K562 (cell line): ENCODE data around the gene SATB2. TPM values are rescaled to one million over a fixed set of nuclear protein-coding genes. Genes with fewer than 3 reads are reported as not detected.

ENCODE experiments used
- ATAC-seq: fragments of 200-7000 bp; cut with Tn5 transposase; 3 replicates; pipeline ENCODE4 v1.9.1; 2020; ENCODE audit warnings: moderate library complexity
- BruUV-seq: library from RNA; stranded (reverse); fragments of 400-500 nt; replicated peaks from 2 replicates; lab custom pipeline; 2021; lab: Mats Ljungman, UMichigan
- CTCF ChIA-PET: fragments of 300-600 bp; formaldehyde crosslinking; extraction: SDS; loops from one replicate; lab custom pipeline; 2021; ENCODE audit warnings: low intra/inter-chr PET ratio; lab: Yijun Ruan, JAX
- POLR2A ChIA-PET: fragments of 300-600, 350-650 bp; sonication (Branson Sonifier 250); formaldehyde crosslinking; extraction: SDS; loops from one replicate; lab custom pipeline; 2021; ENCODE audit warnings: antibody characterized with exemption, inconsistent platforms; lab: Yijun Ruan, JAX
- DNase-seq, 4 experiments: peaks; one replicate each; pipeline versions ENCODE4 v3.0.0 to v3.0.0-alpha.2; 2011 to 2018; ENCODE audit warnings: low spot score in 3 of 4, mixed read lengths in 3 of 4; ENCODE audit errors: extremely low read depth in 1 of 4
- FAIRE-seq: peaks from 2 replicates; lab custom pipeline; 2011; peaks lifted over from hg19 to GRCh38; lab: Jason Lieb, UNC
- H2AFZ ChIP-seq: 2 replicates; pipeline ENCODE4 v1.6.0; 2011; ENCODE audit warnings: low read depth, low read length, control low read depth, inconsistent platforms
- H3K27ac ChIP-seq: fragments of 200-600 bp; 3 replicates; pipeline ENCODE4 v1.8.0; 2011; ENCODE audit warnings: low read depth, mild to moderate bottlenecking, control low read depth, inconsistent platforms, low read length, moderate library complexity, mixed read lengths; ENCODE audit errors: extremely low read depth
- H3K27me3 ChIP-seq, 2 experiments: fragments of 300-600 bp in 1 of 2; 2 replicates in 1 of 2; 3 replicates in 1 of 2; pipeline versions ENCODE4 v1.6.0 to v1.8.0; 2011; ENCODE audit warnings: inconsistent platforms in 2 of 2, low read length in 2 of 2, mild to moderate bottlenecking in 1 of 2, mixed read lengths in 1 of 2, moderate library complexity in 1 of 2; ENCODE audit not compliant: control insufficient read depth in 2 of 2, insufficient read depth in 2 of 2
- H3K36me3 ChIP-seq: fragments of 300-600 bp; 3 replicates; pipeline ENCODE4 v1.8.0; 2011; ENCODE audit warnings: mild to moderate bottlenecking, low read length, inconsistent platforms; ENCODE audit not compliant: control insufficient read depth, insufficient read depth
- H3K4me1 ChIP-seq, 2 experiments: fragments of 200-600 bp in 1 of 2; replicated peaks in 1 of 2; 2 replicates in 1 of 2; 3 replicates in 1 of 2; pipeline versions ENCODE4 v1.5.1 to v1.8.0; 2011; ENCODE audit warnings: inconsistent platforms in 2 of 2, low read length in 2 of 2, mild to moderate bottlenecking in 1 of 2, mixed read lengths in 1 of 2, moderate library complexity in 1 of 2; ENCODE audit not compliant: control insufficient read depth in 2 of 2, insufficient read depth in 2 of 2
- H3K4me2 ChIP-seq: 2 replicates; pipeline ENCODE4 v1.6.1; 2011; ENCODE audit warnings: low read length, control low read depth, inconsistent platforms, mixed read lengths; ENCODE audit not compliant: insufficient read depth
- H3K4me3 ChIP-seq: fragments of 200-600 bp; sonication (generic), shearing (Covaris generic); 2 replicates; pipeline ENCODE4 v1.5.1; 2016; ENCODE audit warnings: control low read depth, inconsistent platforms
- H3K79me2 ChIP-seq: fragments of 200-600 bp; 3 replicates; pipeline ENCODE4 v1.8.0; 2011; ENCODE audit warnings: low read length, inconsistent platforms; ENCODE audit not compliant: control insufficient read depth, insufficient read depth
- H3K9ac ChIP-seq, 2 experiments: 2 replicates each; pipeline versions ENCODE4 v1.6.0 to v1.6.1; 2011; ENCODE audit warnings: low read depth in 2 of 2, low read length in 2 of 2, control low read depth in 1 of 2, inconsistent platforms in 1 of 2, mild to moderate bottlenecking in 1 of 2, mixed read lengths in 1 of 2; ENCODE audit not compliant: insufficient read depth in 1 of 2
- H3K9me1 ChIP-seq: one replicate; pipeline ENCODE4 v1.6.0; 2011; ENCODE audit warnings: inconsistent platforms, mild to moderate bottlenecking, low read length, moderate library complexity; ENCODE audit not compliant: control insufficient read depth, insufficient read depth
- H3K9me3 ChIP-seq: replicated peaks from 2 replicates; pipeline ENCODE4 v1.5.1; 2011; ENCODE audit warnings: low read depth, low read length, inconsistent platforms; ENCODE audit not compliant: control insufficient read depth, insufficient read depth
- H4K20me1 ChIP-seq: replicated peaks from 2 replicates; pipeline ENCODE4 v1.6.1; 2011; ENCODE audit warnings: low read length, inconsistent platforms, mixed read lengths; ENCODE audit not compliant: control insufficient read depth, insufficient read depth
- C11orf30 ChIP-seq: fragments of 450-650 bp; IDR thresholded peaks from 2 replicates; pipeline ENCODE4 v1.6.1; 2016; ENCODE audit warnings: low read depth, mild to moderate bottlenecking
- EP400 ChIP-seq: fragments of 450-650 bp; IDR thresholded peaks from 2 replicates; pipeline ENCODE4 v1.6.1; 2017; ENCODE audit warnings: antibody characterized with exemption, mild to moderate bottlenecking, moderate library complexity
- ESRRA ChIP-seq: fragments of 450-650 bp; IDR thresholded peaks from 2 replicates; pipeline ENCODE4 v1.6.1; 2014; ENCODE audit warnings: low read depth, mild to moderate bottlenecking, moderate library complexity, borderline replicate concordance
- JUNB ChIP-seq: fragments of 450-650 bp; formaldehyde crosslinking; conservative IDR thresholded peaks from 2 replicates; pipeline ENCODE4 v1.4.0; 2020; ENCODE audit warnings: mild to moderate bottlenecking
- LEF1 ChIP-seq: fragments of 450-650 bp; IDR thresholded peaks from 2 replicates; pipeline ENCODE4 v1.6.1; 2016; ENCODE audit warnings: mild to moderate bottlenecking
- MAFF ChIP-seq: IDR thresholded peaks from 2 replicates; pipeline ENCODE4 v1.6.1; 2012; ENCODE audit warnings: low read length, improper control_type of control experiment
- MAFG ChIP-seq: fragments of 450-650 bp; conservative IDR thresholded peaks from 2 replicates; pipeline ENCODE4 v1.6.1; 2016; ENCODE audit warnings: missing genetic modification characterization, missing compliant biosample characterization
- MAFK ChIP-seq: IDR thresholded peaks from 2 replicates; pipeline ENCODE4 v1.6.1; 2011; ENCODE audit warnings: low read length, improper control_type of control experiment
- NFIC ChIP-seq: fragments of 450-650 bp; IDR thresholded peaks from 2 replicates; pipeline ENCODE4 v1.6.1; 2017; ENCODE audit warnings: mild to moderate bottlenecking, inconsistent platforms
- POLR2AphosphoS5 ChIP-seq: IDR thresholded peaks from 2 replicates; pipeline ENCODE4 v1.6.1; 2011; ENCODE audit warnings: mild to moderate bottlenecking, low read depth, low read length, moderate library complexity; ENCODE audit not compliant: control insufficient read depth, insufficient read depth
- SMARCA4 ChIP-seq: fragments of 450-650 bp; IDR thresholded peaks from 2 replicates; pipeline ENCODE4 v1.6.1; 2016
- TCF7L2 ChIP-seq: fragments of 150-350 bp; IDR thresholded peaks from 2 replicates; pipeline ENCODE4 v1.6.1; 2016; ENCODE audit warnings: low read depth, mild to moderate bottlenecking, low read length, moderate library complexity
- TGIF2 ChIP-seq: sonication (generic); formaldehyde crosslinking; IDR thresholded peaks from 2 replicates; pipeline ENCODE4 v1.8.1; 2022; ENCODE audit warnings: mild to moderate bottlenecking, missing genetic modification reagents, moderate library complexity
- THRAP3 ChIP-seq: fragments of 450-650 bp; IDR thresholded peaks from 2 replicates; pipeline ENCODE4 v1.6.1; 2016; ENCODE audit warnings: mild to moderate bottlenecking, inconsistent platforms, borderline replicate concordance
- TRIM24 ChIP-seq, 2 experiments: fragments of 450-650 bp; IDR thresholded peaks; 2 replicates each; pipeline ENCODE4 v1.6.1; 2016
- ZFP30 ChIP-seq: fragments of 250-450 bp; sonication (Bioruptor Pico); IDR thresholded peaks from 2 replicates; pipeline ENCODE4 v1.8.0; 2022; ENCODE audit warnings: moderate library complexity, mild to moderate bottlenecking, inconsistent platforms, borderline replicate concordance
- ZNF133 ChIP-seq: fragments of 250-450 bp; sonication (Bioruptor Pico); IDR thresholded peaks from 2 replicates; pipeline ENCODE4 v1.4.0; 2020; ENCODE audit warnings: mild to moderate bottlenecking
- ZNF316 ChIP-seq: fragments of 450-650 bp; IDR thresholded peaks from 2 replicates; pipeline ENCODE4 v1.6.1; 2016
- WGBS: fragments of 100-300 bp; shearing (Covaris generic); methylation state at CpG from one replicate; pipeline ENCODE4 v1.1.6; 2016; ENCODE audit warnings: low coverage, mixed read lengths; ENCODE audit not compliant: insufficient coverage; ENCODE audit errors: missing lambda C conversion rate; 5-methylcytosine and 5-hydroxymethylcytosine counted together
- in situ Hi-C: fragments of 300-500 bp; cut with MboI; formaldehyde crosslinking; loops from 4 replicates; pipeline ENCODE4 v1.15.0; 2018; ENCODE audit warnings: inconsistent platforms, mixed read lengths
- intact Hi-C: fragments of 100-400 bp; cut with micrococcal nuclease; formaldehyde crosslinking; loops from 2 replicates; pipeline ENCODE4 v1.14.2; 2022
- polyA plus RNA-seq, 8 experiments: library from polyadenylated mRNA; depleted of rRNA in 4 of 8; stranded (reverse) in 5 of 8; unstranded in 3 of 8; fragments of >200 nt; fragmentation: Nextera tagmentation in 2 of 8; fragmentation: Illumina TruSeq in 1 of 8; extraction: Ambion mirVana in 2 of 8; extraction: Trizol in 1 of 8; gene quantifications; 2 replicates each; pipeline versions ENCODE4 v1.2.1 to v1.2.3, GENCODE V29; 2011 to 2014; ENCODE audit warnings: inconsistent platforms in 1 of 8, missing spikeins in 1 of 8
- total RNA-seq, 7 experiments: library from RNA; depleted of rRNA in 6 of 7; stranded (reverse); fragments of >200 nt in 6 of 7; fragmentation: Illumina TruSeq in 2 of 7; extraction: Trizol in 2 of 7; gene quantifications; 2 replicates each; pipeline versions ENCODE4 v1.2.1 to v1.2.3, GENCODE V29; 2011 to 2021; ENCODE audit warnings: low replicate concordance in 1 of 7
- TF ChIP-seq, protein P1 (sequence below): fragments of 250-450 bp; sonication (Bioruptor Pico); IDR thresholded peaks from 2 replicates; pipeline ENCODE4 v1.5.0; 2021; ENCODE audit warnings: mild to moderate bottlenecking, borderline replicate concordance

Gene SATB2
- total and polyA plus RNA-seq, 9 of the 15 experiments (the other 6 are each of a cell fraction or from before 2014, with no cell fraction given), result 4.5 to 34.0 (median 15.1) TPM

DNA sequence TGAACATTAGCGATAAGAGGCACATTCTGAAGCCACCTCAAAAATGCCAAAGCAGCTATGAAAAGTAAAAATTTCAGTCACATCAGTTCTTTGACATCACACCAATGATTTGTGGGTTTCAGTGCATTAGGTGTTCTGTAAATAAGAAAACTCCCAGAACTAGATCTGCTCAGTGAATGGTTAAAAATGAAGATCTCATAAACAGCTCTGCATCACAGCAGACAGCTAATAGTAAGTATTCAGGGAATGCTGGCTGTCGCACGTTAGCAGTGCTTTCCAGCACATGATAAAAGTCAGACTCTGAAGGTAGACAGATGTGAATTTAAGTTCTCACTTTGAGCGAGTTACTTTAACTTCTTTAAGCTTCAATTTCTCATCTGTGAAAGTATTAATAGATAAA lies 154.9 kb downstream of the SATB2 start:
- BruUV-seq, result no TSS peak
- Histone ChIP-seq H3K36me3 (peaks cover 88% of the 10 kb centered on the region; the same call in 2 of the 3 replicates), H3K79me2 (no peaks in the 10 kb centered on the region), H3K4me3 (no peak overlapping the region), H3K27me3 (no peaks in the 10 kb centered on the region), H3K9ac (no peak overlapping the region), H3K9me3 (no peaks in the 10 kb centered on the region), H3K4me1 (no peaks in the 10 kb centered on the region), H4K20me1 (no peaks in the 10 kb centered on the region), H3K9me1 (no peaks in the 10 kb centered on the region), H2AFZ (no peak overlapping the region), H3K27ac (no peak overlapping the region), H3K4me2 (no peak overlapping the region)
- intact Hi-C loops (no loop called here), in situ Hi-C loops (no loop called here)
- POLR2A ChIA-PET, result no interaction called here
- DNase-seq (no peak), FAIRE-seq (no peak), ATAC-seq (no peak)
- CTCF ChIA-PET, result no interaction called here
- TF ChIP-seq ZFP30, result no peak
- 93% methylated on average over 4 of the region's 4 CpGs for WGBS

DNA sequence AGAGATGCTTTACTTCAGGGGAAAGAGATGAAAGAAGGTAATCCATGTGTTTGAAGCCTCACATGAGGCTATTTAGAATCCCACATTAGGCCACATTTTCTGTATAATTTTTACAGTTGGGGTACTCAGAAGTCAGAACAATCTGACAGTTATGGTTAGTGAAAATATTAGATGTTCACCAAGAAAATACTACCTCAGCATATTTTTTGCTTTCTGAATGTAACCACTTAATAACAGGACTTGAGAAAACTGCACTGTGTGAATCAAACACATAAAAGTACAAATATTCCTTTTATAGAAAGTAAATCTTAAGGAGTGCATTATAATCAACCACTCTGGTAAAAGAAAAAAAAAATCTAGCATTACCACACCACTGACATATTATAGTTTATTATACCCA lies 169.3 kb downstream of the SATB2 start:
- H3K36me3 ChIP-seq, result peaks cover 10% of the 10 kb centered on the region; the same call in 2 of the 3 replicates
- H3K4me1 ChIP-seq, result no peaks in the 10 kb centered on the region
- no peaks in the 10 kb centered on the region for H3K9me3 ChIP-seq
- BruUV-seq, result no TSS peak
- H3K79me2 ChIP-seq, result peaks cover 5% of the 10 kb centered on the region; the same call in 2 of the 3 replicates
- in situ Hi-C loops, result no loop called here
- intact Hi-C loops, result no loop called here
- CTCF ChIA-PET, result no interaction called here
- no peak overlapping the region for H3K4me3 ChIP-seq
- no peak overlapping the region for H2AFZ ChIP-seq
- no peaks in the 10 kb centered on the region for H3K9me1 ChIP-seq
- no peaks in the 10 kb centered on the region for H3K27me3 ChIP-seq
- H4K20me1 ChIP-seq, result no peaks in the 10 kb centered on the region
- FAIRE-seq, result no peak
- POLR2A ChIA-PET, result no interaction called here
- DNase-seq, result no peak
- no peak overlapping the region for H3K4me2 ChIP-seq
- no peak for ATAC-seq
- no peak overlapping the region for H3K9ac ChIP-seq
- H3K27ac ChIP-seq, result no peak overlapping the region
- TF ChIP-seq NFIC (no peak), TRIM24 (IDR thresholded peaks at IDR 0.05) (no peak), THRAP3 (no peak), JUNB (no peak), ESRRA (no peak), TGIF2 (CRISPR knock-in tag) (no peak), TCF7L2 (no peak), MAFK (peak; percentile 69; the same call in 1 of the 2 replicates), POLR2AphosphoS5 (no peak), MAFG (peak; percentile 45; the same call in 1 of the 2 replicates), MAFF (peak; percentile 61), EP400 (no peak), LEF1 (no peak), ZNF133 (CRISPR knock-in tag) (no peak), SMARCA4 (no peak), C11orf30 (peak; percentile 44; the same call in 1 of the 2 replicates), ZNF316 (peak; percentile 82)
- TF ChIP-seq, protein P1, sequence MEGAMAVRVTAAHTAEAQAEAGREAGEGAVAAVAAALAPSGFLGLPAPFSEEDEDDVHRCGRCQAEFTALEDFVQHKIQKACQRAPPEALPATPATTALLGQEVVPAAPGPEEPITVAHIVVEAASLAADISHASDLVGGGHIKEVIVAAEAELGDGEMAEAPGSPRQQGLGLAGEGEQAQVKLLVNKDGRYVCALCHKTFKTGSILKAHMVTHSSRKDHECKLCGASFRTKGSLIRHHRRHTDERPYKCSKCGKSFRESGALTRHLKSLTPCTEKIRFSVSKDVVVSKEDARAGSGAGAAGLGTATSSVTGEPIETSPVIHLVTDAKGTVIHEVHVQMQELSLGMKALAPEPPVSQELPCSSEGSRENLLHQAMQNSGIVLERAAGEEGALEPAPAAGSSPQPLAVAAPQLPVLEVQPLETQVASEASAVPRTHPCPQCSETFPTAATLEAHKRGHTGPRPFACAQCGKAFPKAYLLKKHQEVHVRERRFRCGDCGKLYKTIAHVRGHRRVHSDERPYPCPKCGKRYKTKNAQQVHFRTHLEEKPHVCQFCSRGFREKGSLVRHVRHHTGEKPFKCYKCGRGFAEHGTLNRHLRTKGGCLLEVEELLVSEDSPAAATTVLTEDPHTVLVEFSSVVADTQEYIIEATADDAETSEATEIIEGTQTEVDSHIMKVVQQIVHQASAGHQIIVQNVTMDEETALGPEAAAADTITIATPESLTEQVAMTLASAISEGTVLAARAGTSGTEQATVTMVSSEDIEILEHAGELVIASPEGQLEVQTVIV, result no peak
